Activated T-helper 1 cell treated with Interleukin-2 at 50 U/mL for 16 hours (primary cell): ENCODE results near the gene NPHS1.
A peak's percentile ranks its signal among the peaks of the same experiment; 100 is the strongest.
"Not testable (repeated sequence)": the region's sequence is repeated elsewhere in the genome, so short reads cannot be mapped to it uniquely, and the experiment has no call there.

Experiments used
- DNase-seq: peaks from one replicate; pipeline ENCODE4 v3.0.0-alpha.2; 2020; ENCODE audit warnings: low read depth

The NPHS1 gene

DNA sequence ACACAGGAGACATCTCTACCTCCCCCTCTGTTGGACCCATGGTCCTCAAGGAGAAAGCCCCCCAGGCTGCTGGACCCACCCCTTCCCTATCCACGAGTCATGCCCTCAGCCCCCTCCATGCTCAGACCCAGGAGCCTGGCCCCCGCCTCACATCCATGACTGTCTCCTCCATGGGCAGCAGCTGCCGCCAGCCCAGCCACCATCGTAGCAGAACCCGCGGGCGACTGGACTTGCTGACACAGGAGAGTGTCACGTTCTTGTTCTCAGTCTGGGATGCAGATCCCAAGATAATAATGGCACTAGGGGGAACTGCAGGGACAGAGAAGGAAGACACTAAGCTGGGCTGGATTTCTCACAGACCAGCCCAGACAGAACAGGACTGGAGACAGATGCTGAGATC lies 3.8 kb downstream of the NPHS1 start:
- DNase-seq: no peak

DNA sequence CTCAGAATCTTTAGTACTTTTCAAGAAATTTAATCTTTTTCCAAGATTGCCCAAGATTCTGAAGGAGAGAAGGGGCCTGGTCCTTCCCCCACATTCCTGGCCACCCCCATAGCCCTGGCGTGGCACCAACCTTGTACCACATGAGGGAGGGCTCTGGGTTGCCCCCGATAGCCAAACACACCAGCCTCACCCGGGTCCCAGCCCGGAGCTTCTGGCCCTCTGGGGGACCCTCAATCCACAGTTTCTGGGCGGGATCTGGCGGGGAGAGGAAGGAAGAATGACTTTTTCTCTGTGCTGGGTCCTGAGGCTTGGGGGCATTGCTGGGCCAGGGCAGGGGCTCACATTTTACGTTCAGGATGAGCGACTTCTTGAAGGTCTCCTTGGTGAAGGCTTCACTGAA lies 4.4 kb downstream of the NPHS1 start:
- DNase-seq: no peak

DNA sequence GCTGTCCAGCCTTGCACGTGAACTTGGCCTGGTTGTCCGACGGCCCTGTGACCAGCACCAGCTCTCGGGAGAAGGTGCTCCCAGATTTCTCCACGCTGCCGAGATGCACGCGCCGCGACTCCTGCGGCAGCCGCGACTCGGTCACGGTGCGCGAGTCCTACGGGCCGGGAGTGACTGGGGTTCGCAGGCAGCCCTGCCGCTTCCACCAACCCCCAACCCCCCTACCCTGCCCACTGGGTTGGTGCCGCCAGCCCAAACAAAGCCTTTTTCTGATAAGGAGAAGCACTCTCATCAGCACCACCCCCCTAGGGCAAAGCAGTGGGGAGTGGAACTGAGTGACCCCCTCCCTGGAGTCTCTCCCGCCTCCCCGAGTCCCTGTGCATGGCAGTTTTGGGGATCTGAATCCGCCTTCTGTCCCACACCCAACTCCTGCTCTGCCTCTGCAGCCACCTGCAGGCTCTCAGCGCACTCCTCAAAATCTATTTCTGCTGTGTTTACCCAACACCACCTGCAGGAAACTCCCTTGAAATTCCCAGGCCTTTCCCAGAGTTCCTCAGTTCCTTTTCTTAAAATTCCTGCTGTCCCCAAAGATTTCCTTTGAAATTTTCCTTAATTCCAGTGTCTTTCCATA lies 6.2 kb downstream of the NPHS1 start:
- no peak for DNase-seq

DNA sequence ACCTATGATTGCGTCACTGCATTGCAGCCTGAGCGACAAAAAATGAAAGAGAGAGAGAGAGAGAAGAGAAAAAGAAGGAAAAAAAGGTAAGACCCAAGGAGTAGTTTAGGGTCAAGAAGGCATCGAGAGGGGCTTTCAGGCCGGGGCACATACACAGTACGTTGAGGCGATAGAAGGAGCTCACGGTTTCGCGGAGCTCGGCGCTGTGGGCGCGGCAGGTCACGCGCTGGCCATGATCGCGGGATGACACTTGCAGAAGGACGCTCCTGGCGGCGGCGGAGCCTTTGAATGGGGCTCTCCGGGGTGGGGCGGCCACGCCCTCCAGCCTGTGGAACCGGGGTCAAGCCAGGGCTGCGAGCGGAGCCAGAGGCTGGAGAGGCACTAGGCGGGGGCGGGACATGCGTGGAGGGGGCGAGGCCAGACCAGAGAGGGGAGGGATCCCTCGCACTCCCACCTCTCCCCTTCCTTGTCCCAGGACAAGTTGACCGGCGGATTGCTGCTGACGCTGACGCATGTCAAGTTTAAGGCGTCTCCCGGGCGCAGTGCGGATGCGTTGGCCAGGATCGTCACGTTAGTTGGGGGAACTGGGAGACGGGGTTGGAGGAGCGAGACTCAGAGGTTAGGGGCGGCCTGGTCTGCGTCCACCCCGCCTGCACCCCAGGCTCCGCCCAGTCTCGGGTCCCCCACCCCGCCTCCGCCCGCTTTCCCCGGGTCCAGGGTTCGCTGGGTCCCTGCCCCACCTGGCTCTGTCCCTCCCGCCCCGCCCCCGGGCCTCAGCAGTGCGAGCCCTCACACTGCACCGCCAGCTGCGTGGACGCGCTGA lies 6.9 kb downstream of the NPHS1 start:
- no peak for DNase-seq

DNA sequence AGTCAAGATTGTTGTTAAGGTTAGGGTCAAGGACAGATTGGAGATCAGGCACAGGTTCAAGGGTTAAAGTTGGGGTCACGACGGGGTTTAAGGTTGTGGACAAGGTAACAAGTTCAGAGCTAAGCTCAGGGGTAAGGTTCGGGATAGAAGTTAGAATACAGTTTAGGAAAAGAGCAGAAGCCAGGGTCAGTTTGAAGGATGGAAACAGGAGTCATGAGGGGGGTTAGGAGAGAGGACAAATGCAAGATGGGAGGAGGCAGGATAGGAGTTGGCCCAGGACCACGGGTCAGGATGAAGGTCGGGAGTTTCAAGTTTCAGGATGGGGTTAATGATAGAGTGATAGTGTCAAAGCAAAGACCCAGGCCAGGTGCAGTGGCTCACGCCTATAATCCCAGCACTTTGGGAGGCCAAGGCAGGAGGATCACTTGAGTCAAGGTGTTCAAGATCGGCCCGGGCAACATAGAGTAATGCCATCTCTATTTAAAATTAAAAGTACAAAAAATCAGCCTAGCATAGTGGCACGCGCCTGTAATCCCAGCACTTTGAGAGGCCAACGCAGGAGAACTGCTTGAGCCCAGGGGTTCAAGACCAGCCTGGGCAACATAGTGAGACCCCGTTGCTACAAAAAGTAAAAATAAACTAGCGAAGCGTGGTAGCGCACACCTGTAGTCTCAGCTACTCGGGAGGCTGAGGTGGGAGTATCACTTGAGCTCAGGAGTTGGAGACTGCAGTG lies 7.7 kb downstream of the NPHS1 start:
- no peak for DNase-seq

DNA sequence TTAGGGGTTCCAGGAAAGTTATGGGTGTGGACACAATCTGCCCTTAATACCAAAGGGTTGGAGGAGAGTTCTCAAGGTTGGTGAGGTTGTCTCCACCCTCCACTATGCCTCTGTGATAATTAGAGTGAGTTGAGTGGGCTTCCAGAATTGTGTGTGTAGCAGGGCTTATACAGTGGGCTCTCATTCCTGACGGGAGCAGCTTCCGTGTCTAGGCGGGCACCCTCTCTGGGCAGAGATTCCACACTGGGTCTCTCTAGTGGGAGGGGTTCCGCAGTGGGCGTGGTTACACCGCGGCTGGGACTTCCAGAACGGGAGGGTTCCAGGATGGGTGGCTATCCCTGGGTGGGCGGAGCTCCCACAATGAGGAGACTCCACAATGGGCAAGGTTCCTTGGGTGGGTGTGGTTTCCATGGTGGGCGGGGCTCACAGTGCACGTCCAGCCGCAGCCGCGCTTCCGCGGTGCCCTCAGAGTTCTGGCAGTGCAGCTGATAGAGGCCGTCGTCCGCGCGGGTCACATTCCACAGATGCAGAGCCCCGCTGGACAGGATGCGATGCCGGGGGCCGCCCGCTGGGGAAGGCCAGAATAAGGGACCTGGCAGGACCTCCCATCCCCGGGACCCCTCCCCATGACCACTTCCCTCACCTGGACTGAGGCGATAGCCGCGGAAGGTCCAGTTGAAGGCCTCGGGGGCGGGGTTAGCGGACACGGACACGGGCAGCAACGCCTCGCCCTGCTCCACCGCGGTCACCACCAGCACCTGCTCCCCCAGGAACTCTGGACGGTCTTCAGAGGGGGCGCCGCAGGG lies 8.4 kb downstream of the NPHS1 start:
- no peak for DNase-seq

DNA sequence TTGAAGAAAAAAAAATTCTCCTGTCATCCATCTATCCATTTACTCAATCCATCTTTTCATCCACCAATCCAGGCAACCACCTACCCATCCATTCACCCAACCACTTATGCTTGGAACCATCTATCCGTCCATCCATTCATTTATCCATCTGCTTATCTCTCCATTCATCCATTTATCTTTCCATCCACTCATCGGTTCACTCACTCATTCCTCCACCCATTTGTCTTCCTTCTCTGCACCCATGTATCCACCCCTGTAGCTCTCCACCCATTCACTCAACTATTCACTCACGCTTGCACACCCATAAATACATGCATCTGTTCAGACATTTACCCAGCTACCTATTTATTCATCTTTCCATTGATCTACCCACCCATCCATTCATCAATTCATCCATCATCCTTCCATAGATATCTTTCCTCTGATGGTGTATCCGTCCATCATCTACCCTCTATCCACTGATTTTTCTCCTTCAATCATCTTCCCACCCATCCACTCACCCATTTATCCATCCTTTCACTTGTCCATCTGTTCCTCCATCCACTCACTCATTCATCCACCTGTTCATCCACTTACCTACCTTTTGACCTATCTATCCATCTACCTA lies 9.5 kb downstream of the NPHS1 start:
- no peak for DNase-seq

DNA sequence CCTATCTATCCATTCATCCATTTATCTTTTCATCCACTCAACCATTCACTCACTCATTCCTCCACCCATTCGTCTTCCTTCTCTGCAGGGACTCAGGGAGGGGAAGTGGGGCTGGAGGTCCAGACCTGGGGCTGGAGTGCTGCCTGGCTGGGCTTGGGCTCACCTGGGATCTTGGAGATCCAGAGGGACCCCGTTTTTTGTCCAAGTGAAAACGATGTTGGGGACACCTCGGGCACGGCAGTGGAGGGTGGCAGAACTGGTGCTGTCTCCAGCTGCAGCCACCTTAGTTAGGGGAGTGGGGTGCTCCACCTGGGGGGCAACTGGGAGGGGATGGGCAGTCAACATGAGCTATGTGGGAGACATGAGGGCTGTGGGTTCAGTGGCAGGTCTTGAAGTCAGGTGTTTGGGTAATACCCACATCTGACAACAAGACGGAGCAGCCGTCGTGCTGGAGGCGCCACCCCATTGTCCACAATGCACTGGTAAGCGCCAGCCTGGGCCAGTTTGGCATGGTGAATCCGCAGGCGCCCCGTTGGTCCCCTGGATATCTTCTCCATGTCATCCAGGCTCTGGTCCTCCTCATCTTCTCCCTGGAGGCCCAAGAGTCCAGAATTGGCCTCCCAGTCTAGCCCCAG lies 10.2 kb downstream of the NPHS1 start:
- DNase-seq: no peak

DNA sequence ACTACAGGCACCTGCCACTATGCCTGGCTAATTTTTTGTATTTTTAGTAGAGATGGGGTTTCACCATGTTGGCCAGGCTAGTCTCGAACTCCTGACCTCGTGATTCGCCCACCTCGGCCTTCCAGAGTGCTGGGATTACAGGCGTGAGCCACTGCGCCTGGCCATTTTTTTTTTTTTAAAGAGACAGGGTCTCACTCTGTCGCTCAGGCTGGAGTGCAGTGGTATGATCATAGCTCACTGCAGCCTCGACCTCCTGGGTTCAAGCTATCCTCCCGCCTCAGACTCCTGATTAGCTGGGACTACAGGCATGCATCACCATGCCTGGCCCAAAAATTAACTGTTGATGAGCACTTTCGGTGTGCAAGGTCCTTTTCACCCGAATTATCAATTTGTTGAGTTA lies 16.2 kb downstream of the NPHS1 start:
- not testable (repeated sequence) for DNase-seq

DNA sequence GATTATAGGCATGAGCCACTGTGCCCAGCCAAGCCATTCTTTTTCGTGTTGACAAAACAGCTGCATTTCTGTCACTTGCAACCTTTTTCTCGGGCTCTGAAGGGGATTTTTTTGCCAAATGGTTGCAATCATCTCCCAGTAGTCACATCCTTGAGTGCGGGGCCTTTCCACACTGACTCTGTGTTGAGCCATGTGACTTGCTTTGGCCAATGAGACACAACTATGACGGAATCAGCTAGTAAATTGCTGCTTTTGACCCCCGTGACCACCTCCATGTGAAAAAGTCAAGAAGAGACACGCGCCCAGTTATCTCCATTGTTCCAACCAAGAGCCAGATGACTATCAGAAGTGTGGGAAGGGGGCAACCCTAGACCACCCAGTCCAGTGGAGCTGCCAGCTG lies 18.3 kb downstream of the NPHS1 start:
- no peak for DNase-seq

DNA sequence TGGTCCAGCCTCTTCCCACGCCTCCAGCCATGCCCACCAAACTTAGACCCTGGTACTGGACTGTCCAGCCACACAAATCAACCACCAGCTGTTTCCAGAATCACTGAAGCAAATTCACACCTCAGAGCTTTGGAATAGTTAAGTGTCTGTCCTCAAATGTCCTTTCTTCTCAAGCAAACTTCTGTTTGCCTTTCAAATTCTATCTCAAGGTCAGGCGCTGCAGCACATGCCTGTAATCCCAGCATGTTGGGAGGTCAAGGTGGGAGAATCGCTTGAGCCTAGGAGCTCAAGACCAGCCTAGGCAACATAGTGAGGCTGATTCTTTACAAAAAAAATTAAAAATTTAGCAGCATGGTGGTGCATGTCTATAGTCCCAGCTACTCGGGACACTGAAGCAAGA lies 20.2 kb downstream of the NPHS1 start:
- no peak for DNase-seq

DNA sequence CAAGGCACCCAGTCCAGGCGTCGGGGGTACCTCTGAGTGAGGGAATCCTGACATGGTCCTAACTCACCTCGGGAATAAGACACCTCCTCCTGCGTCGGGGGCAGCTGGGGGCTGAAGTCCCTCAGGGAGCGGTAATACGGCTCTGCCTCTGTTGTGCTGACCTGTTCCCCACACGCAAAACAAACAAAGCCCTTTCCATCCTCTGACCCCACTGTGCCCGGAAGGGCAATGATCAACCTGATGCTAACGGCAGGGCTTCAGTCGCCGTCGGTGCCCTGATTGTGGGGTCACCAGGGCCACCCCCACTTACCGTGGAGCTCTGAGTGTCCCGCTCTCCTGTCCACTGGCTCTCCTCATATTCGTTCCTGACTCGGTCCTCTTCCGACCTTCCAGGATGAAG lies 21.3 kb downstream of the NPHS1 start:
- DNase-seq: no peak

DNA sequence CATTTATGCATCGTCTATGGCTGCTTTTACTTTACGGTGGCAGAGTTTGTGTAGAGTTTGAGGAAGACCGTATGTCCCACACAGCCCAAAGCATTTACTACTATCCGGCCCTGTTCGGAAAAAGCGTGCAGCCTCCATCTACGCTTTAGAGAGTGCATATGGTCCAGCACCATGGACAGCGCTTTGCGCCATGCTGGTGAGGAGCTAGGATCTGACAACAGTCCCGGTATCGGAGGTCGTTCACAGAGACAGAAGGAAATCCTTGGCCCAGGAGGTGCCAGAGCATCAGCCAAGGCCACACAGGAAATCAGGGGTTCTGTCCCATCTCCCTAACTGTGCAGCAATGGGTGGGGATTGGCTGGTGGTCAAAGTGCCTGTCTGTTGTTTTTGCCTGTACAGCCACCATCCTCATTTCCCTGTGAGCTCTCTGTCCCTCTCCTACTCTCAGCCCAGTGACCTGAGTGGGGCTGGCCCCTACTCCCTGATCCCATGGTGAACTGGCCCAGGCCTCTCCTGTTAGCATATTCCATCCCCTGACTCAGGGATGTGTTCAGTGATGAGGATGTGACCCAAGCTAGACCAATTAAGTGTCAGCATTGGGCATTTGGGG lies 23.5 kb downstream of the NPHS1 start:
- peak; percentile 12 for DNase-seq

DNA sequence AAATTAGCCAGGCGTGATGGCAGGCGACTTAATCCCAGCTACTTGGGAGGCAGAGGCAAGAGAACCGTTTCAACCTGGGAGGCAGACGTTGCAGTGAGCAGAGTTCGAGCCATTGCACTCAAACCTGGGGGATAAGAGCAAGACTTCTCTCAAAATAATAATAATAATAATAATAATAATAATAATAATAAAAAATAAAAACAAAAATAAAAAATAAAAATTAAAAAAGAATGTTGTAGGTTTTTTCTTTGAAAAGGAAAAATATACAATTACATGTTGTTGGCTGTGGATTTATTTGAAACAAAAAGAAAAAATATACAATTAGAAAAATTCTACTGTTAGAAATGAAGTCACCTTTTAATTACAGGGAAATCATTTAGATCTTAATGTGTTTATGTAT lies 28.2 kb downstream of the NPHS1 start:
- no peak for DNase-seq

DNA sequence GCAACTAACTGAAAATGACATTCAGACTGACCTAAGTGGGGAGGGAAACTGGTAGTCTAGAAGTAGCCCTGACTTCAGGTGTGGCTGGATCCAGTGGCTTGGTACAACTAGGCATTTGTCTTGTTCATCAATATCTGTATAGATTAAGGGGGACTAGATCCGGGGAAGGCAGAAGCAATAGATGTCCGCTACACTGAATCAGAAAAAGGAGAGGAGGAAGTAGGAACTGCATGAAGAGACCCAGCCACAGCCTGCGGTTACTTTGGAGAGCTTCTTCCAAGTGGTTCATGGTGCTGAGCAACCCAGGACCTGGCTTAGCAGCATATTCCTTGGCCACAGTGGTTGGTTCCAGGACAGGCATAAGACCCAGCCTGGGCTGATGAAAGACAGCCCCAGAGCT lies 29.7 kb downstream of the NPHS1 start:
- DNase-seq: no peak

DNA sequence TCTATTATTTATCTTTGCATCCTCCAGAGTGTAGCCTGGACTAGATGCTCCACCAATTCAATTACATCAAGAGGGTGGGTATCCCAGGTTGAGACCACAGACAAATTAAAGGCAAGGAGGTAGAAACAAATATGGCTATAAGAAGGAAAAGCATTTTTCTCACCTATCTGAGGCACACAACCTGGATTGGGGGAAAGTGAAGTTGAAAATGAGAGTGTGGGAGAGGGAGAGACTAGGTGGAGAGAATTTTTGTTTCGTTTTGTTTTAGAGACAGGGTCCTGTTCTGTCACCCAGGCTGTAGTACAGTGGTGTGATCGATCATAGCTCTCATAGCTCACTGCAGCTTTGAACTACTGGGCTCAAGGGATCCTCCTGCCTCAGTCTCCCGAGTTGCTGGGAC lies 33.9 kb downstream of the NPHS1 start:
- DNase-seq: no peak

DNA sequence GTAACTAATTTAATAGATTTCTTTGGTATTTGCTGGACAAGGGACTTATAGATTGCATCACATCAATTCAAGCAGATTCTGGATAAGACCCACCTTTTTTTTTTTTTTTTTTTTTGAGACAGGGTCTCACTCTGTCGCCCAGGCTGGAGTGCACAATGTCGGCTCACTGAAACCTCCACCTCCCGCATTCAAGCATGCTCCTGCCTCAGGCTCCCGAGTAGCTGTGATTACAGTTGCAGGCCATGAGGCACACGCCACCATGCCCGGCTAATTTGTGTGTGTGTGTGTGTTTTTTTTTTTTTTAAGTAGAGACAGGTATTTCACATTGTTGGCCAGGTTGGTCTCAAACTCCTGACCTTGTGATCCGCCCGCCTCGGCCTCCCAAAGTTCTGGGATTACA lies 35.5 kb downstream of the NPHS1 start:
- no peak for DNase-seq

DNA sequence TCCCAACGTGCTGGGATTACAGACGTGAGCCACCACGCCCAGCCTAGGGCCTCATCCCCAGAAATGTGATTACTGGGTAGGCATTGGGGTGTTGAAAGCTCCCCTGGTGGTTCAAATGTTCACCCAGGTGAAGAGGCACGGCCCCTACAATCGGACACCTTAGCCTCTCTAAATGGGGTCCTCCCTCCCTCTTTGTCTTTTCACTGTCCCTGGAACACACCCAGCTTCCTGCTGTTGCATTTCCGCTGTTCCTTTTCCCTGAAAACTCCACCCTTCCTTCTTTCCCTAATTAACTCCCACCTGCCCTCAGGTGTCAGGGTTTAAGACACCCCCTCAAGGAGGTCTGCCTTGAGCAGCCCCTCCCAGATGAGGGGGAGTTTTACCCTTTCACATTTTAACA lies 36.0 kb downstream of the NPHS1 start:
- DNase-seq: no peak

DNA sequence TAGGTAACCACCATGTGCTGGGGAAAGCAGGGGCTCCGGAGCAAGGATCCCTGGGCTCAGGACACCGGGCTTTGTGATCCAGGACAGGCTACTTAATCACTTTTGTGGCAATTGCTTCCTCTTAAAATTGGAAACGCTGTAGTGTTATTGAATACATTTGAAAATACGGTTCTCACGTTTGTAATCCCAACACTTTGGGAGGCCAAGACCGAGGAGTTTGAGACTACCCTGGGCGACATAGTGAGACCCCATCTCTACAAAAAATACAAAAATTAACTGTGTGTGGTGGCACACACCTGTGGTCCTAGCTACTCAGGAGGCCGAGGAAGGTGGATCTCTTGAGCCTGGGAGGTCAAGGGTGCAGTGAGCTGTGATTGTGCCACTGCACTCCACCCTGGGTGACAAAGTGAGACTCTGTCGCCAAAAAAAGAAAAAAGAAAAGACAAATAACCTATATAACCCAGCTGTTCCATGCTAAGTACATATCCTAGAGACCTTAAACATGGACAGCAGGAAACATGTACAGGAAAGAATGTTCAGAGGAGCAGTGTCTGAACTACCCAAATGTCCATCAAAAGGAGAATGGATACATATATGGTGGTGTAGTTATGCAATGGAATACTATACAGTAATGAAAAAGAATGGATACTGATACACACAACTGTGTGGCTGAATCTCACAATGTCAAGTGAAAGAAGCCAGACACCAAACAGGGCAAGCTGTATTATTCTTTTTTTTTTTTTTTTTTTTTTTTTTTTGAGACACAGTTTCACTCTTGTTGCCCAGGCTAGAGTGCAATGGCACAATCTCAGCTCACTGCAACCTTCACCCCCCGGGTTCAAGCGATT lies 39.0 kb downstream of the NPHS1 start:
- no peak for DNase-seq
